NCI-H2171 treated with DMSO at 0.1 percent for 48 hours (cell line): ENCODE data around the gene SNTA1.
"Not testable (repeated sequence)": the region's sequence is repeated elsewhere in the genome, so short reads cannot be mapped to it uniquely, and the experiment has no call there.

Experiments
- DNase-seq: peaks from one replicate; lab custom pipeline; 2025; lab: John Stamatoyannopoulos, UW

The SNTA1 gene

DNA sequence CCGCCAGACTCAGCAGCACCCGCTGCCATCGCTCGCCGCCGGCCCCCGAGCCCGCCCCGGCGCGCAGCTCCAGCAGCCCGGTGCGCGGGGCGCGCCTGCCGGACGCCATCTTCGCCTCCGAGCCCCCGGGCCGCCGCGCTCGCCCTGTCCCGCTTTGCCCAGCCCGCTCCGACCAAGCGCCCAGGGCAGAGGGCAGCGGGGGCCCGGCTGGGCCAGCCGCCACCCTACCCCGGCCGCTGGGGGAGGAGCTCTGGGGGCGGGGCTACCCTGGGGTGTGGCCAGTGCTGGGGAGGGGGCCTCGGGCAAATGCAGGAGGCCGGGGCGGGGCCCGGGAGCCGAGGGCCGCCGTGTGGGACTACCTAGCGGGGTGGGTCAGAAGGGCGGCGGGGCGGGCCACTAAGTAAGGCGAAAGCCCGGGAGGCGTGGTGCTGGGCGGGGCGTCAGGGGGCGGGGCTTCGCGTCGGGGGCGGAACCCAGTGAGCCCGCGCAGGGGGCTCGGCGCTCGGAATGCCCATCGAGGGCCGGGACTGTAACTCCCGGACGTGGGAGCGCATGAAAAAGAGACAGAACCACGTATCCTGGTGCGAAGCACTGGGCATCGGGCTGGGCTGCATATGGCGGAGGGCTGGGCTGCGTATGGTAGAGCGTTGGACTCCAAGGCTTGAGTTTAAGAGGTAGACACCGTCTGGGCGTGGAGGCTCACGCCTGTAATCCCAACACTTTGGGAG lies at the start of gene SNTA1:
SNTA1 (minus strand) TSS at position 252 of the 728 bp plus-strand sequence; CDS start at position 109, 143 bp downstream.
- peak; percentile 94 for DNase-seq

DNA sequence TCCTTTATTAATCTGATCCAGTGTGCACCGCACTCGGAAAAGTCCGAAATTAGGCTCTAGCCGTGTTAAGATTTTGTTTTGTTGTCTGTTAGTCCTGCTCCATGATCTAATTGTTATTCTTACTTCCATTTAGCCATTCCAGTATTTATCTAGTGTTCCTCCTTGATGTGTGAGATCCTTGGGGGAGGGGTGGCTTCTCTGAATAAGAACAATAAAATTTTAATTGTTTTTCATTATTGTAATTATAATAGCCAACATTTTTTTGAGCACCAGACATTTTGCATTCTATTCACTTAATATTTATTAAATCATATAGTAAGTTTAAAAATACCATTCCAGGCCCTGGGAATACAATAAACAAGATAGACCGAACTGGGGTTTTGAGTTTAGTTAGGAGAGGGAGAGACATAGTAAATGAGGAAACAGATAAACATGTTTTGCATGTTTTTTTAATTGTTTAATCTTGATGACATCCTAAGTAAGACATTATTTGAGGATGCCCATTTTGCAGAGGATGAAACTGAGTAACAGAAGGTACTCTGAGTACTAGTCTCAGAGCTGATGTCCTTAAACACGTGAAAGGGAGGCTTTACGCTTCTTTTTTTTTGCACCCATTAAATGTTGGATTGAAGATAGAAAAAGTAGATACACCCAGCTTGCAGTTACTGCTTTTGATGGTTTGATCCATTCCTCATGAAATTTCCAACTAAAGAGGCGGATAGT lies 47.5 kb upstream of the SNTA1 start:
- DNase-seq: peak; percentile 42

DNA sequence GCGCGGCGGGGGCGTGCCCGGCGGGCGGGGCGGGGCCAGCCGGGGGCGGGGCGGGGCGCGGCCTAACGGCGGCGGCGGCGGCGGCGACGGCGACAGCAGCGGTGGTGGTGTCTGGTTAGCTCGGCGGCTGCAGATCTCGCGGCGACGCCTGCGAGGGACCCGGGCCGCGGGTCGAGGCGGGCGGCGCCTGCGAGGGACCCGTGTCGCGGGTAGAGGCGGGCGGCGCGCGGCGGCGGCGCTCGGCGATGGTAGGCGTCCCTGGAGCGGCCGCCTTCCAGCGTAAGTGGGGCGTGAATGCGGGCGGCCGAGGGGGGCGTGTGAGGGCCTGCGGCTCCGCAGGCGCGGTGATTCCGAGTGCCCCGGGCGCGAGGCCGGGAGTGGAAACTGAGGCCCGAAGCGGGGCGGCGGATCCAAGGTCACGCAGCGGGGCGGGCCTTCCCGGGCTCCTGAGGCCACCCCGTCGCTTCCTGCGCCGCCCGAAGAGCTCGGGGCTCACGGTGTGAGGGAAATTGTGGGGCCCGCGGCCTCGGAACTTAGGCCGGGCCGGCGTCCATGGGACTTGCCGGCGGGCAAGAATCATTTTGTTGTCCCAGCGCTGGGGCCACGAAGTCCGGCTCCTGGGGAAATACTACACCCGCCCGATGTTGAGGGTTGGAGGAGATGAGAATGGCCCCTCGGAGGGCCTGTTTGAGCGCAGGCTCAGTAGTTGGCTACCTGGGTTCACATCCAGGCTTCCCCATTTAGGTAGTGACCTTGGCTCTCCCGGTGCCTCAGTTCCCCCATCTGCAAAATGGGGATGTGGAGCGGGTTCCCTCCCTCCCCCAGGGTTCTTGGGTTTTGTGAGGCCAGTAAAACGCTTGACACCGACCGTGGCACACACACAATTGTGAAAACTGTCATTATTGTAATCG lies 46.7 kb upstream of the SNTA1 start, which contains the start of gene CBFA2T2:
CBFA2T2 (plus strand) TSS at position 74 of the 911 bp plus-strand sequence; CDS start at position 246, 172 bp downstream.
- peak; percentile 54 for DNase-seq

DNA sequence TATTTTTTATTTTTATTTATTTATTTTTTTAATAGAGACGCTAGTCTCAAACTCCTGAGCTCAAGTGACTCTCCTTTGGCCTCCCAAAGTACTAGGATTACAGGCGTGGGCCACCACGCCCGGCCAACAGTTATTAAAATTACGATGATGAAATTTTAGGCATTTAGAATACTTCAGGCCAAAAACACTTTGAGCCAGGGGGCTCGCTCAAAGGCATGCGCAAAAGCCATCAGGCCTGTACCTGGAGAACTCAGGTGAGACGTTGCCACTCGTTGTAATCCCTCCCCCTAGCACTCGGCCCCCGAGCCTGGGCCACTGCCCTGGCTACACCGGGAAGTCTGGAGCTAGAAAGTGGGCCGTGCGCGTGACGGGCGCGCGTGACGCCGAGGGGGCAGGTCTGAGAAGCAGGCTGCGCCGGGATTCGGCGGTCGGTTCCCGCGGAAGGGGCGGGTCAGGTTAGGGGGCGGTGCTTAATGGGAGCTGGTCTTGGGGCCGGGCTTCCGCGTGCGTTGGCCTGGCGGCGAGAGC lies 46.0 kb upstream of the SNTA1 start:
- peak; percentile 98 for DNase-seq

DNA sequence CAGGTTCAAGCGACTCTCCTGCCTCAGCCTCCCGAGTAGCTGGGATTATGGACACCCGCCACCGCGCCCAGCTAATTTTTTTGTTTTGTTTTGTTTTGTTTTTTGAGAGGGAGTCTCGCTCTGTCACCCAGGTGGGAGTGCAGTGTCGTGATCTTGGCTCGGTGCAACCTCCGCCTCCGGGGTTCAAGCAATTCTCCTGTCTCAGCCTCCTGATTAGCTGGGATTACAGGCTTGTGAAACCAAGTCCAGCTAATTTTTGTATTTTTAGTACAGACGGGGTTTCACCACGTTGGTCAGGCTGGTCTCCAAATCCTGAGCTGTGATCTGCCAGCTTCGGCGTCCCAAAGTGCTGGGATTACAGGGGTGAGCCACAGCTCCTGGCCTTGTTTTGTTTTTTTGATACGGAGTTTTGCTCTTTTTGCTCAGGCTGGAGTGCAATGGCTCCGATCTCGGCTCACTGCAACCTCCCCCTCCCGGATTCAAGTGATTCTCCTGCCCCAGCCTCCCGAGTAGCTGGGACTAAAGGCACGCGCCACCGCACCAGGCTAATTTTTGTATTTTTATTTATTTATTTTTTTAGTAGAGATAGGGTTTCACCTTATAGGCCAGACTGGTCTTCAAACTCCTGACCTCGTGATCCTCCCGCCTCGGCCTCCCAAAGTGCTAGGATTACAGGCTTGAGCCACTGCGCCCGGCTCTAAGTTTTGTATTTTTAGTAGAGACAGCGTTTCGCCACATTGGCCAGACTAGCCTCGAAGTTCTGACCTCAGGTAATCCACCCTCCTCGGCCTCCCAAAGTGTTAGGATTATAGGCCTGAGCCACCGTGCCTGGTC lies 45.3 kb upstream of the SNTA1 start:
- DNase-seq: not testable (repeated sequence)

DNA sequence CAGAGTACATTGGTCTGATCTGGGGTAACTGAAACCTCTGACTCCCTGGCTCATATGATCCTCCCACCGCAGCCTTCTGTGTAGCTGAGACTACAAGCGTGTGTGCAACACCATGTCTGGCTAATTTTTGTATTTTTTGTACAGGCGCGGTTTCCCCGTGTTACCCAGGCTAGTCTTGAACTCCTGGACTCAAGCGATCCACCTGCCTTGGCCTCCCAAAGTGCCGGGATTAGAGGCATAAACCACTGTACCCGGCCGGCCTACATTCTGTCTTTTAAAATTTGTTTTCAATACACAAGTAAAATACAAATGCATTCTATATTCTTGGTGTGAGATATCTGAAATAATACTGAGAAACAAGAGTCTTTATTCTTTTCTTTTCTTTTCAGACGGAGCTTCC lies 44.6 kb upstream of the SNTA1 start:
- no peak for DNase-seq

DNA sequence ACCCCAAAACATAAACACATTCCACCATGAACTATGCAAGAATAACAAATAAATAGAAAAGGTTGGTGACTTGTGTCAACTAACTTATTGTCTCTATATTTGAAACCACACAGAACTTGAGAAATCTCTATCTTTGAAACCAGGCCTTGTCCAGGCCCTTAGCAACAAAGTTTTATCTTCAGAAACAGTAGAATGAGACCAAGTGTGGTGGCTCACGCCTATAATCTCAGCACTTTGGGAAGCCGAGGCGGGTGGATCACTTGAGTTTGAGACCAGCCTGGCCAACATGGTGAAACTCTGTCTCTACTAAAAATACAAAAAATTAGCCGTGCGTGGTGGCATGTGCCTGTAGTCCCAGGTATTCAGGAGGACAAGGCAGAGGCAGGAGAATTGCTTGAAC lies 39.6 kb upstream of the SNTA1 start:
- DNase-seq: not testable (repeated sequence)

DNA sequence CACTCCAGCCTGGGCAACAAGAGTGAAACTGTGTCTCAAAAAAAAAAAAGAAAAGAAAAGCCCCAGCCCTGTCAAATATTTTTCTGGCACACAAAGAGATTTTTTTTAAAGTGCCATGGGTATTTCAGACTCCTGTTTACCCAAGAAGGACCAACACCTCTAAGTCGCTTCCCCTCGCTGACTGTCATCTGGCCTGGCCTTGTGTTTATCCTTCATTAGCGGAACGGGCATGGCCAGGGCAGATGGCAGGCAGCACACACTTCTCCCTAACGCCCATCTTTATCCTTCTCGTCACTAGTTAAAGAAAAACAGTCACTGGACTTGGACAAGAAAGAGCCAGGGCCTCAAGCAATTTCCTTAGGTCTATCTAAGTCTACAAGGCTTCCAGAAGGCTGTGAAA lies 39.0 kb upstream of the SNTA1 start:
- DNase-seq: peak; percentile 58

DNA sequence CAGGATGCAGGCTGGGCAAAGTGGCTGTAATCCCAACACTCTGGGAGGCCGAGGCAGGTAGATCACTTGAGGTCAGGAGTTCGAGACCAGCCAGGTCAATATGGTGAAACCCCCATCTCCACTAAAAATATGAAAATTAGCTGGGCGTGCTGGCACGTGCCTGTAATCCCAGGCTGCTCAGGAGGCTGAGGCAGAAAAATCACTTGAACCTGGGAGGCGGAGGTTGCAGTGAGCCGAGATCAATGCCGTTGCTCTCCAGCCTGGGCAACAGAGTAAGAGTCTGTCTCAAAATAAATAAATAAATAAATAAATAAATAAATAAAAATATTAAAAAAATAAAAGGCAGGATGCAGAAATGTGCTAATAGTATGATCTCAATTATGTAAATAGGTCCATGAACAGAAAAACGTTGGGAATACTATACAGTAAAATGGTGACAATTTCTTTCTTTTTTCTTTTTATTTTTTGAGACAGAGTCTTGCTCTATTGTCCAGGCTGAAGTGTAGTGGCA lies 37.9 kb upstream of the SNTA1 start:
- DNase-seq: no peak

DNA sequence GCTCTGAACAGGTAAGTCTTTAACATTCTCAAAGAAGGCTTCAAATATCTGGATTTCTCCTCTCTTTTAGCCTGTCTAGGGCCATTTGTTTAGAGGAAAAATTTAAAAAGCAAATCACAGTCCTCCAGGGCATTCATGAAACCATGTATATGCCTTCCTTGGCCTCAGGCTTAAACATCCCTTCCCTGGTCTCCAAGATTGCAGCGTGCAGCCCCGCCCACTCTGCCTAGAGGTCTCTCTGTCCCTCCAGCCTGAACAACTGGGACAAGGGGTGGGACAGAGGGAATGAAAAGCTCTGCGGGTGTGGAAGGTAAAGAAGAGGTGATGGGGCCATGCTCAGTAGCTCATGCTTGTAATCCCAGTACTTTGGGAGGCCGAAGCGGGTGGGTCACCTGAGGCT lies 36.5 kb upstream of the SNTA1 start:
- no peak for DNase-seq

DNA sequence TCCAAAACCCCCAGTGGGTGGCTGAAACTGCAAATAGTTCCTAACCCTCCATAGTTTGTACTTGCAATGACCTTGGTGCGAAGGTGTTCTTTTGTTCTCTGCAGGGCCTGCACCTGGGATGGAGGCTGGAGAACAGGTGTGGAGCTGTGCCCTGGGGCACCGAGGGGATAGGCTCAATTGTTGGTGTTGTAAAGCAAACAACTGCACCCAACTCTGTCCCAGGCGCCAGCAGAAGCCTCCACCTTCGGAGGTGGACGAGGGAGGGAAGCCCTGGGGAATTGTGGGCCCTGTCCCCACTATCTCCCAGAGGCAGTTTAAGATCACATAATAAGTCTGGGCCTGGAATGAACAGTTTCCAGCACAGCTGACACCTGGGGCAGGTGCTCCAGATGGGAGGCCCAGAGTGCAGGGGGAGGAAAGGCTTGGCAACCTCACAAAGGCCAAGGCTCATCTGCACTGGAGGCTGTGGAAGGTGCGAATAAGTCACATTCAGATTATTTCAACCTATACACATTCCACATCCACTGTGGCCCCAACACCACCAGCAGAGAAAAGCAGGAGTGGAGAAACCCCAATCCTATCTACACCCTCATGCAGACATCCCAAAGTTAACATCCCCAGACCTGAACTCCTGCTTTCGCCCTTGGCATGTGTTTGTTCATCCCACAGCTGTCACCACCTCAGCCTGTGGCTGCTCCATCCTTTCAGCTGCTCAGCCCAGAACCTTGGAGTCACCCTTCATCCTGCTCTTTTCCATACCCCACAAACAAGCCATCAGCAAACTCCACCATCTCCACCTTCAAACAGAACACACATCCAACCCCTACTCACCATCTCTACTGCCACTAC lies 34.0 kb upstream of the SNTA1 start:
- DNase-seq: peak; percentile 96

DNA sequence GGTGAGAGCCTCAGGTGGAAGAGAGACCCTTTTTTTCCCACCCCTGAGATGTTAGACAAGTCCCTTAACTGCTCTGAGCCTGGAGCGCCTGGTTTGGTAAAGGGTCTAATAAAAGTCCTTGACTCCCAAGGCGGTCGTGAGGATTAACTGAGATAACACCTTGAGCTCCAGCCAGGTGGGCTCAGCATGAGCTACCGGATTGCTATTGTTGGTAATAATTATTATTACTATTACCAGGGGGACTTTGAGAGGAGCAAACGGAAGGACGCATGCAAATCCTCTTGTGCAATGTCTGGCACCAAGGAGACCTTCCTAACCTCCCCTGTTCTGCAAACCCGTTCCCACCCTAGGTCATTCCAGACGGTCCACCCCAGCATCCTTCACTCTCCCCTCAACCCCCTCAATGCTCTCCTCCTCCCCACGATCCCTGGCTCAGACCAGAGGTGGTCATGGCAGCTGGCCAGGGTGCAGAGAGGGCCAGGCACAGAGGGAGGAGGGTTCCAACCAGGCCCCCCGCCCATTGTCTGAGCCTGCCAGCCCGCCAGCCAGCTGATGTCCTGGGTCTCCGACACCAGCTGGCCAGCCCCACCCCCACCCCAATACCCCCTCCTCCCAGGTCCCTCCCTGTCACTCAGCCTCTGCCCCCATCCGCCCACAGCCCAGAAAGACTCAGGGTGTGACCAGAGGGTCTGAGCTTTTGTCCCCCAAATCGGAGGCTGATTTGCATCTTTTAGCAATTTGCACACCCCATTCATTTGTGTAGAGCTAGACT lies 32.0 kb upstream of the SNTA1 start:
- no peak for DNase-seq

DNA sequence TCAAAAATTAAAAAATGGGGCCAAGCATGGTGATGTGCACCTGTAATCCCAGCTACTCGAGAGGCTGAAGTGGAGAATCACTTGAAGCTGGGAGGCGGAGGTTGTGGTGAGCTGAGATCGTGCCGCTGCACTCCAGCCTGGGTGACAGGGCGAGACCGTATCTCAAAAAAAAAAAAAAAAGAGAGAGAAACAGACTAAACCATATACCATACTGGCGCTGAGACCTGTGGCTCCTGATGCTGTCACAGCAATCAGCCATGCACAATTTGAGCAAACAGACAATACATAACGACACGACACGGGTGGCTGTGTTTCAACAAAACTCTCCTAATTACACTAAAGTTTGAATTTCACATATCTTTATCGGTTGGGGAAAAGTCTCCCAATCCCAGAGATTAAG lies 31.4 kb upstream of the SNTA1 start:
- DNase-seq: no peak

DNA sequence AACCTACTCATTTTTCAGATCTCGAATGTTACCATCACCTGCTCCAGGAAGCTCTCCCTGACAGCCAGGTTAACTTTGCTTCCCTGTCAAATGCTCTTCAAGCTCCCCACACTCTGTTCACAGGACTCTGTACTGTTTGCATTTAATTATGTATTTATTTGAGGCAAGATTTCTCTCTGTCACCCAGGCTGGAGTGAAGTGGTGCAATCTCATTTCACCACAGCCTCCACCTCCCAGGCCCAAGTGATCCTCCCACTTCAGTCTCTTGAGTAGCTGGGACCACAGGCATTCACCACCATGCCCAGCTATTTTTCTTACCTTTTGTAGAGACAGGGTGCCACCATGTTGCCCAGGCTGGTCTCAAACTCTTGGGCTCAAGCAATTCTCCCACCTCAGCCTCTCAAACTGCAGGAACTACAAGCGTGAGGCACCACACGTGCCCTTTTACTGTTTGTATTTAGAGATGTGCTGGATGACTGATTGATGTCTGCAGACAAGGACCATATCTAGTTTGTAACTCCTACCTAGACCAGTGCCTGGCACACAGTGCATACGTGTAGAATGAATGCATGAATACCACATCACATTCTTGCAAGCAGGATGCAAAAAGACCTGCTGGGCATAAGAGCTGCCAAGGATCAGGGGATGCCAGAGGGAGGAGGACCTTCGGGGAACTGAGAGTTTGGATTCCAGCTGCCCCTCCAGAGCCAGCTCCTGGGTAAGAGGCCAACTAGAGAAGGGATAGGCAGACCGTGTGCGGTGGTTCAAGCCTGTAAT lies 30.7 kb upstream of the SNTA1 start:
- DNase-seq: no peak

DNA sequence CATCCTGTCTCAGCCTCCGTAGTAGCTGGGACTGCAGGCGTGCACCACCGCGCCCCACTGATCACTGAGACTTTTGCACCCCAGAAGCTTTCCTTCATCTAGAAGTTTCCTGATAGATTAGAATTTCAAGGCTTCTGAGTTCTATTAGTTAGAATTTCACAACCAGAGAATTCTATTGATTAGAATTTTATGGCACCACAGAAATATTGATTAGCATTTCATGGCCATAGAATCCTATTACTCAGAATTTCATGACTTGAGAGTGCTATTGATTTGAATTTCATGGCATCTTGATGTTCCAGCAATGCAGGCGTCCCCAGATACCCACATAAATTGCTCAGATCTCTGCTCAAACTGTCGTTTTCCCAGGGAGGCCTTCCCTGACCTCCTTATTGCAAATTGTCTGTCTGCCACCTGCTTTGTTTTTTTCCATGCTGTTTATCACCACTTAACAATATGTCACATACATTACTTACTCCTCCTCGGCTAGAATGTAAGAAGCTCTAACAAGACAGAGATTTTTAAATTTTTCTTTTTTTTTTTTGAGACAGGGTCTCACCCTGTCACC lies 29.4 kb upstream of the SNTA1 start:
- DNase-seq: peak; percentile 89

DNA sequence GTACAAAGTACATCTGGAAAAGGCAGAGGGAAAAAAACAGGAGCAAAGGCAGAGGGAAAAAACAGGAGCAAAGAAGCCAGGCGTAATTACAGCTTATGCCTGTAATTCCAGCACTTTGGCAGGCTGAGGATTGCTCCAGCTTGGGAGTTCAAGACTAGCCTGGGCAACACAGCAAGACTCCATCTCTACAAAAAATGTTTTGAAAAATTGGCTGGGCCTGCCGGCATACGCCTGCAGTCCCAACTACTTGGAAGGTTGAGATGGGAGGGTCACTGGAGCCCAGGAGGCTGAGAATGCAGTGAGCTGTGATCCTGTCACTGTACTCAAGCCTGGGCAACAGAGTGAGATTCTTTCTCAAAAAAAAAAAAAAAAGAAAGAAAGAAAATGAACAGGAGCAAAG lies 27.3 kb upstream of the SNTA1 start:
- DNase-seq: no peak

DNA sequence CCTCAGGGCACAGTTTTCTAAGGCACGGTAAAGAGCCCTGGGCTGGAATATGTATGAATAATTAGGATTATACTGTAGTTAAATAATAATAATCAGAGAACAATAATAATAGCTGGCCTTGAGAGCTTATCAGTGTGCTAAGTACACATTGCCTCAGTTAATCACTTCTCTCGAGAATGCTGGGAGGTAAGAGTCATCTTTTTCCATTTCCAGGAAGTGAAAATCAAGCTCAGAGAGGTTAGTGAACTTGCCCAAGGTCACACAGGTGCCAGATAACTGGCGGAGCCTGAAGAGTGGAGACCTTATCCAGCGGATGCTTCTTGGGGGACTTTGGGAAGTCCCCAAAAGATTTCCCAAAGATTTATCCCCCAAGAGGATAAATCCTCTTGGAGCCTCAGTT lies 26.9 kb upstream of the SNTA1 start:
- DNase-seq: no peak

DNA sequence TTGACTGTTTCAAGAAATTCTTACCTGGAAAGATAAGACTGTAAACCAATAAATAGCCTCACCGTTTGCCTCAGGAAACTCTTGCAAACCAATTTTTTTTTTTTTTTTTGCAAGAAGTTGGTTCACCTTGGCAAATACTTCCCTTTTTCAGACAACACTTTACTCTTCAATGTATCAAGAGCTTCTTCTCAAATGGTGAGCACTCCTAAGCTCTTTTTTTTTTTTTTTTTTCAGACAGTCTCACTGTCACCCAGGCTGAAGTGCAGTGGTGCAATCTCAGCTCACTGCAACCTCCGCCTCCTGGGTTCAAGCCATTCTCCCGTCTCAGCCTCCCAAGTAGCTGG lies 22.7 kb upstream of the SNTA1 start:
- DNase-seq: no peak
